HG03457 (cell line): ENCODE data around the gene ARMC2.
"Not testable (repeated sequence)": the region's sequence is repeated elsewhere in the genome, so short reads cannot be mapped to it uniquely, and the experiment has no call there.

Source experiments
- ATAC-seq: cut with Tn5 transposase; IDR thresholded peaks from one replicate; pipeline ENCODE4 v1.9.1; 2021; ENCODE audit warnings: moderate number of reproducible peaks; ENCODE audit not compliant: unreplicated experiment

The ARMC2 gene

DNA sequence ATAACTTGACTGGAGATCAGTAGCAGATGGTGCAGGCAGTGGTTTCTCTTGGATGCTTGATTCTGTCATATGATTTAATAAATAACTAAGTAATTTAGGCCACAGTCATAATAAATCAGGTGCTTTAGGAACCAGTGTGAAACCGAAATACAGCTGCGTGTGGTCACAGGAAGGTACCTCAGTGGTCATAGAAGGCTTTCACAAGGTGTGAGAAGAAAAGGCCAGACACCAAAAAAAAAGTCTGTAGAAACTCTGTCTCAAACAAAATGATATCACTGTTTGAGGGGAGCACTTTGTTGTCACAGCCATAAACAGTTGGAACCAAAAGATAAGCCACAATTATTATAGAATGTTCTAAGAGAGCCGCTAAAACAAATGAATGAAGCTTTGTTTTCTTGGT is 56.5 kb downstream of the ARMC2 start:
- ATAC-seq = peak; percentile 94

DNA sequence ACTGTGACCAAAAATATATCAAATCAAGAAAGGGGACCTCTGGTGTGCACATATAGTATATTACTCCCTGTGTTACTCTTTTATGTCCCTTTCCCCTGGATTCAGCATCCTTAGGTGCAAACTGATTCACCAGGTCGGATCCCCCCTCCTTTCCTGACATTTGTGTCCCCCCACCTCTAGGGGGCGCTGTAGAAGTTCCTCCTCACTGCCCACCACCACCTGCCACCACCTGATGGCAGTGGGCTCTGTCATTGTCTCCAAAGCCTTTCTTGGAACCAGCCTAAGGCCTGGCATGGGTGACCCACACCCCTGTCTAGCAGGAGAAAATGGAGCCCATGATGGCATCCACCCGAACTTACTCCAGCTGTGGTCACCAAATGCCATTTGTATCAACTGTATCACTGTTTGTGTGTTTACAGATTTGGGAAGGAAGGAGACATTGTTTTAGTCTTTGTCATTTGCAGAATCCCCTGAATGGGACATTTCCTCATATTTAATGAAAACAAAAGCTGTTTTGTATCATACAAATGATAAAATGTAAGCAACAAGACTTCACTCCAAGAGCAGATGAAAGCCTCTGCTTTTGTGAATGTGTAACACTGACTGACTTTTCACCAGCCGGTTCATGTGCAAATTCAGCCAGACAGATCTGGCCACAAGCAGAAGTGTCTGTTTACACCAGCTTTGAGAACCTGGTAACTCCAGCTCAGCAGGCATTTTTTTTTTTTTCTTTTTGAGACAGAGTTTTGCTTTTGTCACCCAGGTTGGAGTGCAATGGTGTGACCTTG is 66.2 kb downstream of the ARMC2 start:
- no peak for ATAC-seq

DNA sequence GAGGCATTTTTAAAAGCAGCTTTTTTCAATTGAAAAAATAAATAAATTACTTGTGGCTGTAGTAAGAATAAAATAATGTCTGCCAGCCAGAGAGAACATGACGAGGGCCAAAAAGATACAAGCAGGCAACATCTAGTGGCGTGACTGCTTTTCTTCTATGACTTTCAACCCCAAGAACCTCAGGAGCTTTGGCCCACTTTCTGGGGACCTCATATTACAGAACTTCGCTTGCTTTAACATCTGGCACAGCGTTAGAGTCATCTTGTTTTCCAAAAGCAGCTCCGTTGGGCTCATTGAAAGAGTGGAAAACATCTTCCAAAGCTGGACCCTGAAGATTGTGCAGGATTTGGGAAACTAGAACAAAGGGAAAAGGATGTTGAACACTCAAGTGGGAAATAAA is 67.0 kb downstream of the ARMC2 start:
- no peak for ATAC-seq

DNA sequence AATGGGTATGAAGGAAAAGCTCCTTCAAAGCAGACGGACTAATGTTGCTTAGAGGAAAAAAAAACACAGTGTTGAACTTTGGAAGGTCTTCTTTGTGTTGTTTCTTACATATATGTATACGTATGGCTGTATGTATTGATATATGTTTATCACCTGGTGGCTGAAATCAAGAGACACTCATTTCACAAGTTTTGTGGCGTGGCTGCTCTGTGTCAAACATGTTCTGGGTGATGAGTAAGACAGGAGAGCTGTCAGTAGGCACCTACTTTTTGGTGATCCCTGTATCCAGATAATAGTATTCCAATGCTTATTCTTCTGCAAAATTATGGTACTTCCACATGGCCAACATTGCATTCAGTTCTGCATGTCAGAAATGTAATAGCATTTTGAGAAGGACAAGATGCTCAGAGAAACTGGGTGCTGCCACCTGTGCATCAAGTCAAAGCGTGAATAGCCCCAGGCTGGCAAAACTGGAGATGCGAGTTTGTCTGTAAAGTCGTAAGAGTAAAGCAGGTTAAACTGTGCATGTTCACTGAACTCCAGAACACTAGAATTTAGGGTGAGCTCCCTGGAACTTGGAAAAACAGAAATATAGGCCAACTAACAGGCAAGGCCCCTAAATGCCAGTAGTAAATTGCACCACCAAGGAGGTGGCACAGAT is 67.9 kb downstream of the ARMC2 start:
- ATAC-seq = no peak

DNA sequence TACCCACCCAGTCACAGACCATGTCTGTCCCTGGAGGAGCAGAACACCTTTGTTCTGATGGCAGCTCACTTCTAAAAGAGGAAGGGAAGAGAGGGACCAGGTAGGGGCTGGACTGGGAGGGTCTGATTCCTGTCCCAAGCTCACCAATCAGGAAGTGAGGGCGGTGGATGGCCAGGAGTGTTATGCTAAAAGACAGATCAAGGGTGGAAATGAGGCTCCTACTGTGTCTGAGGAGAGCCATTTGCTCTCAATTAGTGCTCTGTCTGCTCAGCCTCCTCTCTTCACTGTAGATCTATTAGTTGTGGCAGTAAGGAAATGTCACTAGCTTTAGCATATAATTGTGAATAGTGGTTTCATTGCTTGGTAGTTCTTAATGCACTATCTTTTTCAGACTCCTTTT is 72.5 kb downstream of the ARMC2 start:
- ATAC-seq = no peak

DNA sequence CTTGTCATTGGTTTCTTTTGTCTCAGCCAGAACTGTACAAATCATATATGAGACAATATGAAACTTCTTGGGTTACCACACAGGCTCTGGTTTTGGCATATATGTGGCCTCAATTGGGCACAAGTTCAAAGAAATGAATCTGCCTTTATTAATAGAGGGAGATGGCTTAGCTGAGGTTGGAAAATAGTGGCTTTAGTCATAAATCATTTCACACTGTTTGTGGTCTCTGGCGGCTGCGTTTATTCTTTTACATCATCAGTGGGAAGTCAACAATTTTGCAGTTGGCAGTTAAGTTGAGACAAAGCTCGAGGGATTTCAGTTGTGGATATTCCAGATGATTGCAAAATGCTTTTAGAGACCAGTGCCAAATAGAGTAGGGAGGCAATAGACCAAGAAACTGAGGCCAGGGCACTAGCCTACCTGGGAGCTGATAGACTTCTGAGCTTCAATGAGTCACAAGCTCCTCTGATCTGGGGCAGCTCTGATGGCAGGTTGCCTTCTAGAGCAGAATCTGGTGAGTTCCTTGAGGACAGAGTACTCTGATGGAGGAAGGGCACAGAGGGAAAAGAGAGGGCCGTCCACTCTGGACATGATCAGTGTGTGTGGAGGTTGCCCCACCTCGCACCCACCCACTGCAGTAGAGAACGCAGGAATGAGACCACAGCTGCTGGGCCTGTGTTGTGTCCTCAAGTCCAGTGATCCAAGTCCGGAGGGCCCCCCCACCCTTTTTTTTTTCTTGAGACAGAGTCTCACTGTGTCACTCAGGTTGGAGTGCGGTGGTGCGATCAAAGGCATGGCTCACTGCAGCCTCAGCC is 73.5 kb downstream of the ARMC2 start:
- ATAC-seq = peak; percentile 50

DNA sequence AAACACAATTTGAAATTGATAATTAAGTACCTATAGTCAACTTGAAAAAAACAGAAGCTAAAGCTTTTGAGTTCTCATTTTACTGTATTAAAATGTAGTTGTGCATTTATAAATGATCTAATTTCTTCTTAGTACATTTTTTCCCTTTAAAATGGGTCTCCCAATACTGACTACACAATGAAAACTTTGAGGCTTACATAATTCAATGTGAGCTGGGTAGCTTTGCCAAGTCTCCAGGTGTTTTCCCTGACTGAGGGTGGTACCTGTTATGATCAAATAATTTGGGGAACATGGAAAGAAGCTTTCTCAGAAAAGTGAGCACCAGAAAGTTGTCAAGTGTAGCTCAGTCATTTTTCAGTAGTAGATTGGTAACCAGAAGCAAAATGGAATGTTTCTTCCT is 74.3 kb downstream of the ARMC2 start:
- ATAC-seq = no peak

DNA sequence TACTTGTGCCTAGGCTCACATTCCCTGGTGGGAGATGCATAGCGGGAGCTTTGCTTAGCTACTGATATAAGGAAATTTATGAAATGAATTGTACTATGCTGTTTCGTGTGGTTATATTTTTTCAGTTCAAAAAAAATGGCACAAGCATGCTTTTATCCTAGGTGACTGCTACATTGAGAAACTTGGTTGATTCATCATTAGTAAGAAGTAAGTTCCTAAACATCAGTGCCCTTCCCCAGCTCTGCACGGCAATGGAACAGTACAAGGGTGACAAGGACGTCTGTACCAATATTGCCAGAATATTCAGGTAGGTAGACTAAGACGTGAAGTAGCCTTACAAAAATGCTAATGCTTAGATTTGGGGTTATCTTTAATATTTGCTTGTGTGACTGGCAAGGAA is 79.7 kb downstream of the ARMC2 start:
- no peak for ATAC-seq

DNA sequence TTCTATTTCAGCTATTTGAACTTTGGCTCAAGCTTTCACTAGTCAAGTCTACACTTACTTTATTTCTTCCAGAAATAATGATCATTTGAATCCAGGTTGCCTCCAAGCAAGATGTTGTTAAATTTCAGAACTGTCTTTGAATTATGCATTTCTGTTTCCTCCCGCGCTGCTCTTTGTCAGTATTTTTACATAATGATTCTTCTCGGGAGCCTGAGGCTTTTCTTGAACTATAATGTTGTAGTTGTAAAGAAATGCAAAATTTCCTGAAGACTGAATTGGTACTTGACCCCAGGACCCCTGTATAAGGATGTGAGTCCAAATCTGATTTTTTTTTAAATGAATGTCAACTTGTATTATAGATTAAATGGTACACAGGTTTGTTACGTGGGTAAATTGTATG is 80.4 kb downstream of the ARMC2 start:
- no peak for ATAC-seq

DNA sequence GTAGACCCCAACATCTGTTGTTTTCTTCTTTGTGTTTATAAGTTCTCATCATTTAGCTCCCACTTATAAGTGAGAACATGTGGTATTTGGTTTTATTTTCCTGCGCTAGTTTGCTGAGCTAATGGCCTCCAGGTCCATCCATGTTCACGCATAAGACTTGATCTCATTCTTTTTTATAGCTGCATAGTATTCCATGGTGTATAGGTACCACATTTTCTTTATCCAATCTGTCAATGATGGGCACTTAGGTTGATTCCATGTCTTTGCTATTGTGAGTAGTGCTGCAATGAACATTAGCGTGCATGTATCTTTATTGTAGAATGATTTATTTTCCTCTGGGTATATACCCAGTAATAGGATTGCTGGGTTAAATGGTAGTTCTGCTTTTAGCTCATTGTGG is 82.9 kb downstream of the ARMC2 start:
- not testable (repeated sequence) for ATAC-seq

DNA sequence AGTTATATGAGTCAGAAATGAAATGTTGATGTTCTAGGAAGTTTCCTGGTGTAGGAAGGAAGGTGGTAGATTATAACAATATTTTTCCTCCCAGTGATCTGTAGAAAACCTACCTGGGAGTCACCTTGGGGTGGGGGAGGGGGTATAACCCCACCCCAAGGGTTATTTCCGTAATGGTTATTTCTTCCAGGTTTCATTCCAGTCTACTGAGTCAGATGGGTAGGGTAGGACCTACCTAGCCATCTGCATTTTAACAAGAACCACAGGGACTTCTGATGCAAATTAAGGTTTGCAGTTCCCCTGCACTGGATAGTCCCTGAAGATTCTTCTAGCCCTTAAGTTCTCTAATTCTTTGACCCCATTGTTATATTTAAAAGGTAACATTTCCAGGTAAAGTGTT is 88.9 kb downstream of the ARMC2 start:
- no peak for ATAC-seq

DNA sequence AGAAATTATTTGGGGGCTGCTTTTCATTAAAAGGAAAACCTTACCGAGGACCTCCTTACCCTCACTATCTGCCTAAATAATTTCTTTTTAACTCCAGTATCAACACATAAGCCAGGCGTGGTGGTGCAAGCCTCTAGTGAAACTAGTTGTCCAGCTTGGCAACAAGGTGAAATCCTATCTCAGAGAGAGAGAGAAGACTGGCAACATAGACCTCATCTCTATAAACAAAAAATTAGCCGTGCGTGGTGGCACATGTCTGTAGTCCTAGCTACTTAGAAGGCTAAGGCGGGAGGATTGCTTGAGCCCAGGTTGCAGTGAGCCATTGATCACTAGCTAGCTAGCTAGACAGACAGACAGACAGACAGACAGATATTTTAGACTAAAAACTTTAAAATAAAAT is 92.5 kb downstream of the ARMC2 start:
- no peak for ATAC-seq

DNA sequence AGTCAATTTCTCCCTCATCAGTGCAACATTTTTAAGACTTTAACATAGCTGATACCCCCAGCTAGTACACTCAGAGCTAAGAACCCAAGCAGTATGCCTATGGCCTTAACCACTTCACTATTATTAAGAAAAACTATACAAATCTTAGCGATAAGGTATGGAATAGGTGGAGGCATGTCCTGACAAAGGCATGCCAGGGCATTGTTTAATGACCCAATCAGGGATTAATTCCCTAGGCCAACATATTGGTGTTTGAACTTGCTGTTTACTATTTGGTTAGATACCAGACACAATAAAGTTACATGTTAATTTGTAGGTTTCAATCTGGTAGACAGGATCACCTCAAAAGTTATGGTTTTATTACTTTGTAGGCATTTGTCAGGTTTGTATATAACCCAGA is 93.1 kb downstream of the ARMC2 start:
- ATAC-seq = no peak

DNA sequence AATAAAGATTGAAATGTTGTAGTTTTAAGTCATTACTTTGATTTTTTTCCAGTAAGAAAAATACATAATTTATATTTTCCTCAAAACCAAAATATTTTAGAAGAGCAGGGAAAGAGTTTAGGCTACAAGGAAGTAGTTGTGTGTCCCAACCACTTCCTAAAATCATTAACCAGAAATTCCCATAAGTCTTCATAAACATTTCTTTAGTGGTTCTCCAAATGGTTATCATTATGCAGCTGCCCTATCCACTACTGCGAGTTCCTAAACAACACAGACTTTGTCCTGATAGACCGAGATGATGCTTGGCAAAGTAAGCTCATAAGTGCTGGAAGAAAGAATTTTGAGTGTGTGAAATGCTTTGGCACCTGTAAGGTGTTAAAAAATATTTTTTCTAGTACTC is 93.6 kb downstream of the ARMC2 start:
- ATAC-seq = no peak

DNA sequence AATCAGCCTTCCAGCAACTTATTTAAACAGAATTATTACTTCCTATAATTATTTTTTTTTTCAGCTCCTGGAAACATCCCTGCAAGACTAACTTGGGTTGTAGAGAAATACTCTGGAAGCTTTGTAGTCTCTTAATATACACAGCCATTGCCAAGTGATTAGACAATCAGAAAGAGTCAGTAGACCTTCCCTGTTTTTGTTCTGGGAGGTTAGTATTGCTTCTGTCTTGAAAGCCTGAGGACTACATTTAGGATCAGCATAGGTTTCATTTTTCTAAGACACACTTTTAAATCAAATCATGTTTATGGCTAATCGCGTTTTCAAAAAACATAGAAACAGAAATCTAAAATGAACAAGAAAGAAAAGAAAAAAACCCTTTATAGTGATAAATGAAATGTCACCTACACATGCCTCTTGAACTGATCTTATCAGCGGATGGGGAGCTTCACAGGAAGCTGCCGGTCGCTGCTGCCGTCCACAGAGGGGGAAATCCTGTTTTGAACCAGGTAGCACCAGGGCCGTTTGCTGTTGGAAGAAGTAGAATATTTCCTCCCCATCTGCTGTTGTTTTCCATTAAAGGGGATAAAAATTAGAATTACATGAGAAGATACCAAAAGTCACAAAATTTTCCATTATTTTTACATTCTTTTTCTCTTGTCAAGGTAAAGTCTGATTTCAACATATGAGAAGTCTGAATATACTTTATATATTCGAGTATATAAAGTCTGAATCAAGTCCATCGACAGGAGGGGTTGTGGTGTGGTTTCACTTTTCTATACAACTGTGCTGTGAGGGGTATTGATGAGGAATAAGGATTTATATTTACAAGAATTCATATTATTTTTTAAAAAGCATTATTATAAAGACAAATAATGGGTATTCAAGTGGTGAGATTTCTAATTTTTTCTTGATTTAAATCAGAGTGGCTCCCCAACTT is 94.6 kb downstream of the ARMC2 start:
- ATAC-seq = no peak

DNA sequence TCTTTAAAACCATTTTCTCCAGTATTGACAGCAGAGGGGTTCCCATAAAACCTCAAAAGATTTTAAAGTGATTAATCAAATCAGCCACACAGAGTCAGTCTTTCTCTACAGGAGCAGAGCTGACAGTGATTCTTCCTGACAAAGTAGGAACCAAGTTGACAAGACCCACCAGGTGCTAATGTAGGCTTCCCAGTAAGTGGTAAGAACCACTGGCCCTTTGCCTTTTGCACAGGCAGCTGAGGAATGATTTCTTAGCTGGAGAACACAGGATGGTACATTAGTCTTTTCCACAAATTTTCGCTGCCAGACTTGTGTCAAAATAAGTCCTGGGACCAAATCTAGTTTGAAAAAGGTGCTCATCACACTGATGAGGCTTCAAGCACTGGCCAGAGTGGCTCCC is 95.8 kb downstream of the ARMC2 start:
- ATAC-seq = no peak

DNA sequence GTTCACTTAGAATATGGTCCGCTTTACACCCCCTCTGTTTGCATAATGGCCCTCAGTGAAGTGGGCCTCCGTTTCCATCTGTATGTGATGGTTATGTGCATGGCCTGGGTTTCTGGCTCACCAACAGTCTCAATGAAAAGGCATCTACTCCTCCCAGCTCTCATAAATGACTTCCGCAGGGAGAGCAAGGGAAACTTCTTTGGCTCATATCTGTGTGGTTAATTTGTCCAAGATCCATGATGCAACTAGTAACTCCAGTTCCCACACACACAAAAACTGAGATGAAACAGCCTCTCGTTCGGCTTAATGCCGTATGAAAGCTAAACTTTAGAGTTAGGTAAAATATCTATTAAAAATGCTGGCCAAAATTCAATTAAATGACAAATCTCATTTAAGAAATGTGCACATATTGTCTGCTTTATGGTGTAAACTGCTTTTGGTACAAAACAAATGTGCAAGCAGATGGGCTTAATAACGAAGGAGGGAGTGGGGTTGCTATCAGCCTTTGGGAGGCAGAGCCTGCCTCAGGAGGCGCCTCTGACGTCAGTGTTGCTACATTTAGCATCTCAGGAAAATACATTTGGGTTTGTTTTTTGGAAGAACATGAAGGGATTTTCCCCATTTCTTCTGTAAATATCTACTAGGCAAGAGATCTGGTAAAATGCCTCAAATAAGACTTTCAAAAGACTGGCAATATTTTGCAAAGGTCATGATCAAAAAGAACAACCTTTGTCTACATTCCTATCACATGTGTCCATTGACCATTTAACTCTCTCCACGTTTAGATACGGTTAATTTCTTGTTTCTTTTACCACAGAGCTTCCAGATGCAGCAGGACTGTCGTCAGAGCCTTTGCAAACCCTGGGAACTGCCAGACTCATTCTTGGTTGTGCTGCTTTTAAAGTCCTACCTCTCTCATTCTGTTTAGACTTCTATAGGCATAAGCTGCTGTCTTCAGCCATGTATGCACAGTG is 96.8 kb downstream of the ARMC2 start:
- ATAC-seq = no peak

DNA sequence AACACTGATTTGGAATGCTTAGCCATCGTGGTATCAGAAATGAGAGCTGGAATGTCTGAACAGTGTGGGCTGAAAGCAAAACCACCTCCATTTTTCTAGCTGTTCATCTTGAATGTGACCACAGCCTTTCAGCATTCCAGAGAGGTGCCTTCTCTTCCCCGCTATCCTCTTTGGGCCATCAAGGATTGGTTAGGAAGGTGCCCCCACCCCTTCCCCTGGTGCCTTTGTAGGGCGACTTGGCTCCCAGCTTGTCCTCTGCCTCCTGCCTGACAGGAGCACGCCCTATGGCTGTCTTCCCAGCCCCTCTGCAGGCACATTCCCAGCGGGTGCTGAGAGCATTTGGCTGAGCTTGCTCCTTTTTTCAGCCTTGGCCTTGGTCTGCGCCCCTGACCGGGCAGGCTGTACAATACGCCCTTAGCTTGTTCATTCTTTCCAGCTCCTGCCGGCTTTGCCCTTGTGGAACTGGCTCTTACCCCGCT is 97.5 kb downstream of the ARMC2 start:
- ATAC-seq = no peak

DNA sequence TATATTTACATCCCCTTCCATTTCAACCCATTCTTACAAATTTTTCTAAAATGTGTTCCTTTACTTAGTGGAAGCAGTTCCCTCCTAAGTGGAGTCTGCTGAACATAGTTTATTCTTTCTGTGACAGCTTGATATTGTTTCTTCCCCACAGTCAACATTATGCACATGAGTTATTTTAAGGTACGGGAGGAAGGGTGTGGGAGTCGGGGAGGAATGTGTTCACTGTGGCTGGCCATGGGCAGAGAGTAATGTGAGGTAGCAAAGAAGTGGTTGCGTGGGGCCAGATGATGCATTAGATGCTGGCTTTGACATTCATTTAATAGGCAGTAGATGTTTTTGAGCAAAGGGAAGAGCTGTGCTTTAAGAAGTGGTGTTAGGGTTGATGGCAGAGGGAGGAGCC is 98.5 kb downstream of the ARMC2 start:
- no peak for ATAC-seq
